Nephron progenitor cell (in vitro differentiated cells): ENCODE data around the gene MTF1.
A peak's percentile ranks its signal among the peaks of the same experiment; 100 is the strongest.

Experiments used
- DNase-seq: peaks from one replicate; pipeline ENCODE4 v3.0.0; 2021
- H3K27ac Mint-ChIP-seq: 2 replicates; pipeline ENCODE4 v1.8.0; 2021; ENCODE audit warnings: mild to moderate bottlenecking, moderate library complexity, mixed read lengths
- H3K27me3 Mint-ChIP-seq: 2 replicates; pipeline ENCODE4 v1.8.0; 2021; ENCODE audit warnings: mild to moderate bottlenecking, low read depth, mixed read lengths; ENCODE audit not compliant: poor library complexity
- H3K36me3 Mint-ChIP-seq: 2 replicates; pipeline ENCODE4 v1.8.0; 2021; ENCODE audit warnings: low read depth, mixed read lengths
- H3K4me1 Mint-ChIP-seq: 2 replicates; pipeline ENCODE4 v1.8.0; 2021; ENCODE audit warnings: mixed read lengths
- H3K4me3 Mint-ChIP-seq: 2 replicates; pipeline ENCODE4 v1.8.0; 2021; ENCODE audit warnings: mild to moderate bottlenecking, moderate library complexity, mixed read lengths
- H3K9me3 Mint-ChIP-seq: 2 replicates; pipeline ENCODE4 v1.8.0; 2021; ENCODE audit warnings: mild to moderate bottlenecking, moderate library complexity, mixed read lengths
- TF ChIP-seq, protein P1 (sequence below): fragments of 200-600 bp; sonication (generic); IDR thresholded peaks from 2 replicates; pipeline ENCODE4 v1.5.0; 2021; ENCODE audit warnings: antibody characterized with exemption

The MTF1 gene

GRCh38 chr1:37888022-37888700 is 28.8 kb upstream of the MTF1 start:
- Mint-ChIP-seq H3K36me3 (peaks cover 38% of the 10 kb centered on the region), H3K27me3 (no peaks in the 10 kb centered on the region), H3K4me1 (no peaks in the 10 kb centered on the region), H3K27ac (peak overlapping the region; percentile 36), H3K4me3 (no peak overlapping the region), H3K9me3 (no peaks in the 10 kb centered on the region)
- no peak for DNase-seq
- TF ChIP-seq, protein P1, sequence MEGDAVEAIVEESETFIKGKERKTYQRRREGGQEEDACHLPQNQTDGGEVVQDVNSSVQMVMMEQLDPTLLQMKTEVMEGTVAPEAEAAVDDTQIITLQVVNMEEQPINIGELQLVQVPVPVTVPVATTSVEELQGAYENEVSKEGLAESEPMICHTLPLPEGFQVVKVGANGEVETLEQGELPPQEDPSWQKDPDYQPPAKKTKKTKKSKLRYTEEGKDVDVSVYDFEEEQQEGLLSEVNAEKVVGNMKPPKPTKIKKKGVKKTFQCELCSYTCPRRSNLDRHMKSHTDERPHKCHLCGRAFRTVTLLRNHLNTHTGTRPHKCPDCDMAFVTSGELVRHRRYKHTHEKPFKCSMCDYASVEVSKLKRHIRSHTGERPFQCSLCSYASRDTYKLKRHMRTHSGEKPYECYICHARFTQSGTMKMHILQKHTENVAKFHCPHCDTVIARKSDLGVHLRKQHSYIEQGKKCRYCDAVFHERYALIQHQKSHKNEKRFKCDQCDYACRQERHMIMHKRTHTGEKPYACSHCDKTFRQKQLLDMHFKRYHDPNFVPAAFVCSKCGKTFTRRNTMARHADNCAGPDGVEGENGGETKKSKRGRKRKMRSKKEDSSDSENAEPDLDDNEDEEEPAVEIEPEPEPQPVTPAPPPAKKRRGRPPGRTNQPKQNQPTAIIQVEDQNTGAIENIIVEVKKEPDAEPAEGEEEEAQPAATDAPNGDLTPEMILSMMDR = no peak

- Mint-ChIP-seq H3K27ac (peak overlapping the region; percentile 95), H3K9me3 (no peaks in the 10 kb centered on the region), H3K27me3 (peaks cover 2% of the 10 kb centered on the region), H3K4me1 (no peaks in the 10 kb centered on the region), H3K4me3 (no peak overlapping the region), H3K36me3 (peaks cover 48% of the 10 kb centered on the region)
- TF ChIP-seq, protein P1 = no peak
- no peak for DNase-seq
These were observed 24.8 kb upstream of the MTF1 start for GRCh38 chr1:37884145-37884544.

- Mint-ChIP-seq H3K27me3 (peaks cover 2% of the 10 kb centered on the region), H3K4me1 (no peaks in the 10 kb centered on the region), H3K36me3 (peaks cover 46% of the 10 kb centered on the region), H3K27ac (no peak overlapping the region), H3K9me3 (no peaks in the 10 kb centered on the region), H3K4me3 (no peak overlapping the region)
- DNase-seq = no peak
- TF ChIP-seq, protein P1 = no peak
These were observed 24.3 kb upstream of the MTF1 start for GRCh38 chr1:37883671-37884070.

- Mint-ChIP-seq H3K27me3 (peaks cover 2% of the 10 kb centered on the region), H3K27ac (no peak overlapping the region), H3K4me1 (no peaks in the 10 kb centered on the region), H3K9me3 (no peaks in the 10 kb centered on the region), H3K4me3 (no peak overlapping the region), H3K36me3 (peaks cover 32% of the 10 kb centered on the region)
- TF ChIP-seq, protein P1 = no peak
- no peak for DNase-seq
These were observed 20.5 kb upstream of the MTF1 start for GRCh38 chr1:37879865-37880264.

DNA sequence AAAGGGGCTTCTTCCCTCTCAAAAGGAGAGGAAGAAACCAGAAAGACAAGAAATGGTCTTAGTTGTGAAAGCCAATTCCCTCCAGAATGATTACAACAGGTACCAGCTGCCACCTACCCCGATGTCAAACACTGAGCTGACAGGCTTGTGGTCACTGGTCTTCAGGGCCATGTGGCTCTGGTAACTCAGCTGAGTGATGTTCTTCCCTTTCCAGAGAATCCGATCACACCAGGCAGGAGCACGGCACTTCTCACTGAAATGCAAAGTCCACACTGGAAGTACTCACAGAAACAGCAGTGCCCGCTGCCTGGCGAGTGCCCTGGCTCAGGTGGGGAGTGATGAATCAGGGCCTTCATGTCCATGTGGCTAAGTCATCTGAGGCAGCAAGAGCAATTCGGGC is 18.7 kb upstream of the MTF1 start:
- no peak for DNase-seq
- Mint-ChIP-seq H3K27me3 (peaks cover 2% of the 10 kb centered on the region), H3K4me3 (no peak overlapping the region), H3K4me1 (no peaks in the 10 kb centered on the region), H3K36me3 (peaks cover 35% of the 10 kb centered on the region), H3K27ac (no peak overlapping the region), H3K9me3 (no peaks in the 10 kb centered on the region)
- TF ChIP-seq, protein P1 = no peak

- H3K4me1 Mint-ChIP-seq = no peaks in the 10 kb centered on the region
- H3K36me3 Mint-ChIP-seq = peaks cover 28% of the 10 kb centered on the region
- no peak overlapping the region for H3K27ac Mint-ChIP-seq
- H3K27me3 Mint-ChIP-seq = no peaks in the 10 kb centered on the region
- TF ChIP-seq, protein P1 = no peak
- no peaks in the 10 kb centered on the region for H3K9me3 Mint-ChIP-seq
- DNase-seq = no peak
- H3K4me3 Mint-ChIP-seq = no peak overlapping the region
These were observed 16.4 kb upstream of the MTF1 start for GRCh38 chr1:37875833-37876232.
